Measurements from ENCODE around the gene MROH8.

The MROH8 gene

GRCh38 chr20:37114012-37114411 lies 65.3 kb downstream of the MROH8 start:
- Histone ChIP-seq H3K4me3 (ENCODE audit: low read depth in 1 of 2, low read length in 2 of 2) (no peak overlapping the region), H3K9me3 (ENCODE audit: low read length) (no peaks in the 10 kb centered on the region), H3K27ac (ENCODE audit: low read depth, low read length) (no peak overlapping the region), H3K4me1 (ENCODE audit: insufficient read depth, low read length) (no peaks in the 10 kb centered on the region), H3K36me3 (ENCODE audit: insufficient read depth, low read length) (no peaks in the 10 kb centered on the region), H3K27me3 (ENCODE audit: control insufficient read depth in 1 of 2, insufficient read depth in 2 of 2, low read length in 2 of 2) (no peaks in the 10 kb centered on the region), H3K9ac (ENCODE audit: low read length) (no peak overlapping the region)

GRCh38 chr20:37111926-37112455 lies 67.4 kb downstream of the MROH8 start:
- H3K27ac ChIP-seq (ENCODE audit: low read depth, low read length): no peak overlapping the region
- H3K9ac ChIP-seq (ENCODE audit: low read length): no peak overlapping the region
- no peak overlapping the region for H3K4me3 ChIP-seq (ENCODE audit: low read depth in 1 of 2, low read length in 2 of 2)
- no peaks in the 10 kb centered on the region for H3K4me1 ChIP-seq (ENCODE audit: insufficient read depth, low read length)
- H3K27me3 ChIP-seq (ENCODE audit: control insufficient read depth in 1 of 2, insufficient read depth in 2 of 2, low read length in 2 of 2): no peaks in the 10 kb centered on the region
- H3K36me3 ChIP-seq (ENCODE audit: insufficient read depth, low read length): no peaks in the 10 kb centered on the region
- H3K9me3 ChIP-seq (ENCODE audit: low read length): no peaks in the 10 kb centered on the region

GRCh38 chr20:37108676-37109075 lies 70.7 kb downstream of the MROH8 start:
- no peaks in the 10 kb centered on the region for H3K9me3 ChIP-seq (ENCODE audit: low read length)
- H3K27me3 ChIP-seq (ENCODE audit: control insufficient read depth in 1 of 2, insufficient read depth in 2 of 2, low read length in 2 of 2): no peaks in the 10 kb centered on the region
- no peak overlapping the region for H3K4me3 ChIP-seq (ENCODE audit: low read depth in 1 of 2, low read length in 2 of 2)
- no peaks in the 10 kb centered on the region for H3K36me3 ChIP-seq (ENCODE audit: insufficient read depth, low read length)
- H3K9ac ChIP-seq (ENCODE audit: low read length): no peak overlapping the region
- no peak overlapping the region for H3K27ac ChIP-seq (ENCODE audit: low read depth, low read length)
- H3K4me1 ChIP-seq (ENCODE audit: insufficient read depth, low read length): no peaks in the 10 kb centered on the region

- Histone ChIP-seq H3K27me3 (ENCODE audit: control insufficient read depth in 1 of 2, insufficient read depth in 2 of 2, low read length in 2 of 2) (no peaks in the 10 kb centered on the region), H3K9ac (ENCODE audit: low read length) (no peak overlapping the region), H3K4me3 (ENCODE audit: low read depth in 1 of 2, low read length in 2 of 2) (no peak overlapping the region), H3K9me3 (ENCODE audit: low read length) (no peaks in the 10 kb centered on the region), H3K36me3 (ENCODE audit: insufficient read depth, low read length) (no peaks in the 10 kb centered on the region), H3K4me1 (ENCODE audit: insufficient read depth, low read length) (no peaks in the 10 kb centered on the region), H3K27ac (ENCODE audit: low read depth, low read length) (no peak overlapping the region)
Observed at GRCh38 chr20:37102571-37102970, 76.8 kb downstream of the MROH8 start.

GRCh38 chr20:37096415-37097041 lies 82.8 kb downstream of the MROH8 start:
- Histone ChIP-seq H3K36me3 (ENCODE audit: insufficient read depth, low read length) (no peaks in the 10 kb centered on the region), H3K9me3 (ENCODE audit: low read length) (no peaks in the 10 kb centered on the region), H3K27me3 (ENCODE audit: control insufficient read depth in 1 of 2, insufficient read depth in 2 of 2, low read length in 2 of 2) (no peaks in the 10 kb centered on the region), H3K27ac (ENCODE audit: low read depth, low read length) (peak overlapping the region; percentile 65), H3K9ac (ENCODE audit: low read length) (peak overlapping the region; percentile 60), H3K4me3 (ENCODE audit: low read depth in 1 of 2, low read length in 2 of 2) (peak overlapping the region; percentile 72 to 82), H3K4me1 (ENCODE audit: insufficient read depth, low read length) (peaks cover 6% of the 10 kb centered on the region)

- Histone ChIP-seq H3K4me1 (ENCODE audit: insufficient read depth, low read length) (peaks cover 6% of the 10 kb centered on the region), H3K27me3 (ENCODE audit: control insufficient read depth in 1 of 2, insufficient read depth in 2 of 2, low read length in 2 of 2) (no peaks in the 10 kb centered on the region), H3K9ac (ENCODE audit: low read length) (peak within 1 kb of the TSS; percentile 60), H3K27ac (ENCODE audit: low read depth, low read length) (peak within 1 kb of the TSS; percentile 65), H3K9me3 (ENCODE audit: low read length) (no peaks in the 10 kb centered on the region), H3K4me3 (ENCODE audit: low read depth in 1 of 2, low read length in 2 of 2) (peak within 1 kb of the TSS; percentile 72 to 82), H3K36me3 (ENCODE audit: insufficient read depth, low read length) (no peaks in the 10 kb centered on the region)
Observed at GRCh38 chr20:37095599-37096414, 83.5 kb downstream of the MROH8 start, which contains the start of gene RBL1. RBL1 (minus strand) TSS chr20:37095997; CDS start chr20:37095928, 69 bp downstream.

- Histone ChIP-seq H3K9ac (ENCODE audit: low read length) (peak overlapping the region; percentile 60), H3K9me3 (ENCODE audit: low read length) (no peaks in the 10 kb centered on the region), H3K27me3 (ENCODE audit: control insufficient read depth in 1 of 2, insufficient read depth in 2 of 2, low read length in 2 of 2) (no peaks in the 10 kb centered on the region), H3K36me3 (ENCODE audit: insufficient read depth, low read length) (no peaks in the 10 kb centered on the region), H3K4me3 (ENCODE audit: low read depth in 1 of 2, low read length in 2 of 2) (peak overlapping the region; percentile 72 to 82), H3K4me1 (ENCODE audit: insufficient read depth, low read length) (peaks cover 6% of the 10 kb centered on the region), H3K27ac (ENCODE audit: low read depth, low read length) (peak overlapping the region; percentile 65)
Observed at GRCh38 chr20:37095108-37095598, 84.2 kb downstream of the MROH8 start.

- Histone ChIP-seq H3K27ac (ENCODE audit: low read depth, low read length) (no peak overlapping the region), H3K36me3 (ENCODE audit: insufficient read depth, low read length) (no peaks in the 10 kb centered on the region), H3K9me3 (ENCODE audit: low read length) (no peaks in the 10 kb centered on the region)
Observed at GRCh38 chr20:37090407-37090806, 88.9 kb downstream of the MROH8 start.

GRCh38 chr20:37081717-37082289 lies 97.5 kb downstream of the MROH8 start:
- Histone ChIP-seq H3K27me3 (ENCODE audit: control insufficient read depth in 1 of 2, insufficient read depth in 2 of 2, low read length in 2 of 2) (no peaks in the 10 kb centered on the region), H3K27ac (ENCODE audit: low read depth, low read length) (no peak overlapping the region), H3K4me1 (ENCODE audit: insufficient read depth, low read length) (no peaks in the 10 kb centered on the region), H3K9ac (ENCODE audit: low read length) (no peak overlapping the region), H3K36me3 (ENCODE audit: insufficient read depth, low read length) (no peaks in the 10 kb centered on the region), H3K9me3 (ENCODE audit: low read length) (no peaks in the 10 kb centered on the region), H3K4me3 (ENCODE audit: low read depth in 1 of 2, low read length in 2 of 2) (no peak overlapping the region)

More at GRCh38 chr20:37090407-37090806, 88.9 kb downstream of the MROH8 start:
- Histone ChIP-seq H3K4me3 (ENCODE audit: low read depth in 1 of 2, low read length in 2 of 2) (no peak overlapping the region), H3K4me1 (ENCODE audit: insufficient read depth, low read length) (peaks cover 6% of the 10 kb centered on the region), H3K27me3 (ENCODE audit: control insufficient read depth in 1 of 2, insufficient read depth in 2 of 2, low read length in 2 of 2) (no peaks in the 10 kb centered on the region), H3K9ac (ENCODE audit: low read length) (no peak overlapping the region)

GRCh38 chr20:37077009-37077408 lies 102.3 kb downstream of the MROH8 start:
- Histone ChIP-seq H3K4me3 (ENCODE audit: low read depth in 1 of 2, low read length in 2 of 2) (no peak overlapping the region), H3K27me3 (ENCODE audit: control insufficient read depth in 1 of 2, insufficient read depth in 2 of 2, low read length in 2 of 2) (no peaks in the 10 kb centered on the region), H3K36me3 (ENCODE audit: insufficient read depth, low read length) (no peaks in the 10 kb centered on the region), H3K9ac (ENCODE audit: low read length) (no peak overlapping the region), H3K27ac (ENCODE audit: low read depth, low read length) (no peak overlapping the region), H3K4me1 (ENCODE audit: insufficient read depth, low read length) (no peaks in the 10 kb centered on the region), H3K9me3 (ENCODE audit: low read length) (no peaks in the 10 kb centered on the region)

- H3K4me1 ChIP-seq (ENCODE audit: insufficient read depth, low read length): no peaks in the 10 kb centered on the region
- H3K27me3 ChIP-seq (ENCODE audit: control insufficient read depth in 1 of 2, insufficient read depth in 2 of 2, low read length in 2 of 2): no peaks in the 10 kb centered on the region
- no peaks in the 10 kb centered on the region for H3K36me3 ChIP-seq (ENCODE audit: insufficient read depth, low read length)
- H3K9me3 ChIP-seq (ENCODE audit: low read length): no peaks in the 10 kb centered on the region
- no peak overlapping the region for H3K27ac ChIP-seq (ENCODE audit: low read depth, low read length)
- no peak overlapping the region for H3K9ac ChIP-seq (ENCODE audit: low read length)
- no peak overlapping the region for H3K4me3 ChIP-seq (ENCODE audit: low read depth in 1 of 2, low read length in 2 of 2)
Observed at GRCh38 chr20:37075932-37076685, 103.2 kb downstream of the MROH8 start.

Data from muscle layer of colon (tissue), 2 donors.